GM18505 (cell line): Measurements from ENCODE around the gene INTU.
"Not testable (repeated sequence)": the region's sequence is repeated elsewhere in the genome, so short reads cannot be mapped to it uniquely, and the experiment has no call there.

ENCODE experiments used
- ATAC-seq: cut with Tn5 transposase; IDR thresholded peaks from one replicate; pipeline ENCODE4 v1.9.1; 2021; ENCODE audit not compliant: unreplicated experiment
- POLR2A ChIP-seq: IDR thresholded peaks from 4 replicates; pipeline ENCODE4 v1.6.1; 2011; ENCODE audit warnings: borderline replicate concordance; ENCODE audit not compliant: insufficient read depth, insufficient read length; ENCODE audit errors: extremely low read depth

The INTU gene

GRCh38 chr4:127622921-127623796, 9.6 kb upstream of the INTU start:
- TF ChIP-seq POLR2A = no peak
- peak; percentile 52 for ATAC-seq

- ATAC-seq = no peak
- no peak for TF ChIP-seq POLR2A
Measured at GRCh38 chr4:127623797-127624083, 9.0 kb upstream of the INTU start.

DNA sequence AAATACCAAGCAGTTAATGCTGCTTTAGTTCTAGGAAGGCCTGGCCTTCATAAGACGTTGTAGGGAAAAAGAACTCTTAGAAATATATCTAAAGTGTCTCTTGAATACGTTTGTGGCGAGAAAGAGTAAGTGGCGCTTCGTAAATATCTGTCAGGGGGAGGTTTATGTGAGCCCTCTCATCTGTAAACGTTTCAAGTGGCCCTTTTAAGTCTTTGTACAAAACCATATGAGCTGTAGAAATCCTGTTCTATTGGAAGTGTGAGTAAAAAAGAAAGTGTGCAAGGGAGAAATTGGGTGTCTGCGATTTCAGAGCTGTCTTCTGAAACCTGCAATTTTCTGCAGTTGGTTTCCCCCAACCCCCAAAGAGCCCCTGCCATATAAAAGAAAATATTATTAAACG, 8.6 kb upstream of the INTU start:
- no peak for ATAC-seq
- no peak for TF ChIP-seq POLR2A

- ATAC-seq = no peak
- no peak for TF ChIP-seq POLR2A
Measured at GRCh38 chr4:127629371-127629770, 3.4 kb upstream of the INTU start.

DNA sequence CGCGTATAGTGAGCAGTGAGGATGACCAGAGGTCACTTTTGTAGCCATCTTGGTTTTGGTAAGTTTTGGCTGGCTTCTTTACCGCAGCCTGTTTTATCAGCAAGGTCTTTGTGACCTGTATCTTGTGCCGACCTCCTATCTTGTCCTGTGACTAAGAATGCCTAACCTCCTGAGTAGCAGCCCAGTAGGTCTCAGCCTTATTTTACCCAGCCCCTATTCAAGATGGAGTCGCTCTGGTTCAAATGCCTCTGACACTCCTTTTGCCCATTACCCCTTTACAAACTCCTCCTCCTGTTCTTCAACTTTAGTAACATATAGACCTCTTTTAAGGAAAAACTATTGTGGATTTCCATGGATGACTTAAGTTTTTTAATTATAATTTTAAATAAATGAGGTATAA, 2.6 kb upstream of the INTU start:
- TF ChIP-seq POLR2A = no peak
- no peak for ATAC-seq

DNA sequence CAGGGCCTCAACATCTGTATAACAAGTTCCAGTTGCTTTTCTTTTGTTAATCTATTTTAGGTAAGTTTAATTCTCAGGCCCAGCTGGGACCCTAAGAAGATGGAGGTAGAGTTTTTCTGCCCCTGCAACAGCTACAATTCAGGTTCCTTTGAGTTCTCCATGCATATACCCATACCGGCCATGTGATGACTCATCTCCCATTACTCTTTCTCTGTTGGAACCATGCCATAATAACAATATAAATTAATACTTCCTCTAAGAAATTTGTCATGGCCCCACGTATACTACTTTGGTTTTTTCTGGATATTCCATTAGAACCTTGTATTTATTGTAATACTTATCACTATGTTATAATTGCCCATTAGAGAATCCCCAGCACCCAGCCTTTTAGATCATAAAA, 1.3 kb upstream of the INTU start:
- no peak for TF ChIP-seq POLR2A
- no peak for ATAC-seq

DNA sequence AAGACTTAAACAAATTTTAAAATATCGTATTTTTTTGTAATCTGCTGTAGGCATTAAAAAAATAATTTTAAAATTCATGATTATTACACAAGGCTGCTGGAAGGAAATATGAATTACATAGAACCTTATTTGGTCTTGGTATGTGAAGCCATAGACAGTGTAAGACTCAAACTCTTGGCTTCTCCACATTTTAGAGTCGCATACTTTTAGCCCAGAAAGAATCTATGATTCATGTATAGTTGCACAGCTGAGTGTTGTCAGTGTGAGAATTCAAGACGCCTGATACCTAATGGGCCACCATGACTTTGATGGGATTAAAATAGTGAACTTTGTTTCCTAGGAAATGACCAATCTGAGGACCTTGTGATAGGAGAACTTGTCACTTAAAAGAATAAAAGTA, 1.4 kb downstream of the INTU start:
- ATAC-seq = no peak
- TF ChIP-seq POLR2A = no peak

GRCh38 chr4:127641524-127641923, 8.8 kb downstream of the INTU start:
- no peak for TF ChIP-seq POLR2A
- no peak for ATAC-seq

GRCh38 chr4:127642169-127642568, 9.4 kb downstream of the INTU start:
- ATAC-seq = no peak
- no peak for TF ChIP-seq POLR2A

DNA sequence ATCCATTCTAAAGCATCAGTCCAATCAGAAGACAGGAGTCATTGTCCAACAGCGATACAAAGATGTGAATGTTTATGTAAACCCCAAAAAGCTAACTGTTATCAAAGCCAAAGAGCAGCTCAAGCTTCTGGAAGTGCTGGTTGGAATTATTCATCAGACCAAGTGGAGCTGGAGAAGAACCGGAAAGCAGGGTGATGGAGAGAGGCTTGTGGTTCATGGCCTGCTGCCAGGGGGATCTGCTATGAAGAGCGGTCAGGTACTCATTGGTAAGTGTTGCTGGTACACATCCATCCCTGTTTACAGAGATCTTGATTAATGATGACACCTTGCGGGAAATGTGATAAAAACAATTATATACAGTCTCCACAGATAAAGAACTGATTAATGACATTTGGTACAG, 11.0 kb downstream of the INTU start:
- TF ChIP-seq POLR2A = no peak
- no peak for ATAC-seq

DNA sequence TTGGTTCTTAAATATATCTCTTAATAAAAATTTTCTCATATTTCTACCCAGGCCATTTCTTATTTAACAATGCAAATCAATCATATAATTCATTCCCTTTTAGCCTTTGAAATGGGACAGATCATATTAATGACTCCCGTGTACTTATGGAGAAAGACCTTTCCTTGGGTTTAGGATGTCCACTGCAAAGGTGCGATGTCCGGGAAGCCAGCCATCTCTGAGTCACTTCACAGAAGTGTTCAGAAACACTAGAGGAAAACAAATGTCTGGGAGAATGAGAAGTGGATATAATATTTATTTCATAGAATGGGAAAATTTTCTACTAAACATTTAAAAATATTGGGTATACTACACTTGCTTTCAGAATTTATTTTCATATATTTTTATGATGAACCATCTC, 15.3 kb downstream of the INTU start:
- TF ChIP-seq POLR2A = no peak
- ATAC-seq = no peak

- not testable (repeated sequence) for ATAC-seq
Measured at GRCh38 chr4:127655590-127655989, 22.8 kb downstream of the INTU start.

GRCh38 chr4:127656047-127656680, 23.4 kb downstream of the INTU start:
- ATAC-seq = no peak
- no peak for TF ChIP-seq POLR2A

- TF ChIP-seq POLR2A = no peak
- no peak for ATAC-seq
Measured at GRCh38 chr4:127660284-127660885, 27.6 kb downstream of the INTU start.
